ENCODE measurements around the gene TMBIM4.

- no peak for TF ChIP-seq CTCF (IDR thresholded peaks at IDR 0.05)
- no peak for TF ChIP-seq POLR2A (IDR thresholded peaks at IDR 0.05)
- no peak for TF ChIP-seq POLR2AphosphoS5 (IDR thresholded peaks at IDR 0.05)
Observed at GRCh38 chr12:66140731-66141130, 29.1 kb downstream of the TMBIM4 start.

Data from prostate gland (tissue), 2 donors.